GM12865 (cell line): ENCODE results near the gene XRN2.

Experiments used
- DNase-seq: peaks from one replicate; pipeline ENCODE4 v3.0.0; 2010; ENCODE audit warnings: low read depth
- H3K4me3 ChIP-seq: 2 replicates; pipeline ENCODE4 v1.5.1; 2011; ENCODE audit warnings: mild to moderate bottlenecking, low read depth, low read length, control low read depth
- TF ChIP-seq, protein P1 (sequence below): IDR thresholded peaks from 2 replicates; pipeline ENCODE4 v1.5.1; 2011; ENCODE audit warnings: low read length, control low read depth, low read depth, inconsistent platforms; ENCODE audit not compliant: insufficient read depth; ENCODE audit errors: missing control alignments

XRN2 gene

DNA sequence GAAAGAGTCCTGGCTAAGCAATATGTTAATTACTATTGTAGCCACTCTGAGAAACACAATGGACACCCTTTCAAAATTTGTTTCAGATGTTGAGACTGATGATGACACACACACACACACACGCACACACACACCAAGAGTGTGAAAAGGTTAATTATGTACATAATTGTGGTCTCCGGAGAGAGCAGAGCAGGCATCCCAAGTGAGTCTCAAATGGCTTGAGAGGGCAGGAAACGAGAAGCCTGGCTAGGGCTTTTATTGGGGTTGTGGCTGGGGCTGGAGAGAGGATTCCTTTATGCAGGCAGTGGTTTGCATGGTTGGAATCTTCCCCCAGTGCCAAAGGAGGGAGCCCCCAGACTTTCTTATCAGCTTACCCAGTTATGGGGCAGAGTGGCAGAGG is 132.4 kb downstream of the XRN2 start:
- no peak for DNase-seq
- TF ChIP-seq, protein P1, sequence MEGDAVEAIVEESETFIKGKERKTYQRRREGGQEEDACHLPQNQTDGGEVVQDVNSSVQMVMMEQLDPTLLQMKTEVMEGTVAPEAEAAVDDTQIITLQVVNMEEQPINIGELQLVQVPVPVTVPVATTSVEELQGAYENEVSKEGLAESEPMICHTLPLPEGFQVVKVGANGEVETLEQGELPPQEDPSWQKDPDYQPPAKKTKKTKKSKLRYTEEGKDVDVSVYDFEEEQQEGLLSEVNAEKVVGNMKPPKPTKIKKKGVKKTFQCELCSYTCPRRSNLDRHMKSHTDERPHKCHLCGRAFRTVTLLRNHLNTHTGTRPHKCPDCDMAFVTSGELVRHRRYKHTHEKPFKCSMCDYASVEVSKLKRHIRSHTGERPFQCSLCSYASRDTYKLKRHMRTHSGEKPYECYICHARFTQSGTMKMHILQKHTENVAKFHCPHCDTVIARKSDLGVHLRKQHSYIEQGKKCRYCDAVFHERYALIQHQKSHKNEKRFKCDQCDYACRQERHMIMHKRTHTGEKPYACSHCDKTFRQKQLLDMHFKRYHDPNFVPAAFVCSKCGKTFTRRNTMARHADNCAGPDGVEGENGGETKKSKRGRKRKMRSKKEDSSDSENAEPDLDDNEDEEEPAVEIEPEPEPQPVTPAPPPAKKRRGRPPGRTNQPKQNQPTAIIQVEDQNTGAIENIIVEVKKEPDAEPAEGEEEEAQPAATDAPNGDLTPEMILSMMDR, result no peak
- no peak overlapping the region for H3K4me3 ChIP-seq

DNA sequence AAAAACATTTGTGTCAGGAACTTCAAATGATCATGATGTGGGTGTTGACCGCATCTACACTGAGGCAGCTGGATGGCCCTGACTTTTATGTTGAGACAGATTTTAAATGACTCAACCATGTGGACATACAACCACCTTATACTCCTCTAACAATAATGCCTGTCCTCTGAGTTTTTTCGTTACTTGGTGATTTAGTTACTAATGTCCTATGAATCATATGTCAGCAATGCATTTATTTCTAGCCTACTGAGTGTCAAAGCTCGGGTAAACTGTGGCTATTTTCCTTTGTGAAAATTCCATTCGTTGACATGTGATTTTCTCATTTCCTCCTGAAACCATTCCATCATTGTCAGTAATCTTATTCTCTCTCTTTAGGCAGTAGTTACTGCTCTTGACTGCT is 133.1 kb downstream of the XRN2 start:
- H3K4me3 ChIP-seq, result no peak overlapping the region
- DNase-seq, result no peak
- TF ChIP-seq, protein P1, result no peak

DNA sequence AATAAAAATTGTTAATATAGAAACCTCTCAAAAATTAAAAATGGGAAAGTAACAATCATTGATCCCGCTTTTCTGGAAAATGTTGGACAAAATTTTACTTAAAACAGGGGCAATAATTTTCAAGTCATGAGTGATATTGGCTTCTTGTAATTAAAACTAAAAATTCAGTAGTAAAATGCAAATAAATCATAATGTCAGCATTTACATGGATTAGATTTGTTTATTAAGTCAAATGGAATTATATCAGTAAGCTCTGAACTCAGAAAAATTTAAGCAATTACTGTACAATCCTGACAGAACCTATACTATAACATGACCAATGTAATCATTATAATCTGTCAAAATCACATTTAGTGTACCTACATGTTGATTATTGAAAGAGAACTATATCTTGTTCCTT is 134.1 kb downstream of the XRN2 start:
- DNase-seq, result no peak
- no peak overlapping the region for H3K4me3 ChIP-seq
- TF ChIP-seq, protein P1, result no peak

DNA sequence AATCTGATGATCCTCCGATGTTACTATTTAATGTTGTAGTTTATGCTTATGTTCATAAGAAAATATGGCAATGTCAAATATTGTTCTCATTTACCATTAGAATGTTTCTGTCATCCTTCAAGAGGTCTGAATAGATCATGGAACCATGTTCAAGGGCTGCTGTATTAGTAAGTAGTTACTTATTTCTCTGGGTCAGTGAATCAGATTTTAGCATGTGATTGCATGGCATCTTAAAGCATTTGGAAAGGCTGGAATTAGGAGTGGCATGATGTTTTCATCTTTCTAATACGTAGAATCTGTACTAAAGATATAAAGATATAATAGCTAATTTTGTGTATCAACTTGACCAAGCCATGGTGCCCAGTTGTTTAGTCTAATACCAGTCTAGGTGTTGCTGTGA is 134.7 kb downstream of the XRN2 start:
- DNase-seq, result no peak
- H3K4me3 ChIP-seq, result no peak overlapping the region
- TF ChIP-seq, protein P1, result no peak
